HuH-7 (cell line): ENCODE results near the gene BAZ2A.

Experiments used
- DNase-seq: peaks from one replicate; pipeline ENCODE4 v3.0.0; 2011; ENCODE audit warnings: low spot score

BAZ2A gene

DNA sequence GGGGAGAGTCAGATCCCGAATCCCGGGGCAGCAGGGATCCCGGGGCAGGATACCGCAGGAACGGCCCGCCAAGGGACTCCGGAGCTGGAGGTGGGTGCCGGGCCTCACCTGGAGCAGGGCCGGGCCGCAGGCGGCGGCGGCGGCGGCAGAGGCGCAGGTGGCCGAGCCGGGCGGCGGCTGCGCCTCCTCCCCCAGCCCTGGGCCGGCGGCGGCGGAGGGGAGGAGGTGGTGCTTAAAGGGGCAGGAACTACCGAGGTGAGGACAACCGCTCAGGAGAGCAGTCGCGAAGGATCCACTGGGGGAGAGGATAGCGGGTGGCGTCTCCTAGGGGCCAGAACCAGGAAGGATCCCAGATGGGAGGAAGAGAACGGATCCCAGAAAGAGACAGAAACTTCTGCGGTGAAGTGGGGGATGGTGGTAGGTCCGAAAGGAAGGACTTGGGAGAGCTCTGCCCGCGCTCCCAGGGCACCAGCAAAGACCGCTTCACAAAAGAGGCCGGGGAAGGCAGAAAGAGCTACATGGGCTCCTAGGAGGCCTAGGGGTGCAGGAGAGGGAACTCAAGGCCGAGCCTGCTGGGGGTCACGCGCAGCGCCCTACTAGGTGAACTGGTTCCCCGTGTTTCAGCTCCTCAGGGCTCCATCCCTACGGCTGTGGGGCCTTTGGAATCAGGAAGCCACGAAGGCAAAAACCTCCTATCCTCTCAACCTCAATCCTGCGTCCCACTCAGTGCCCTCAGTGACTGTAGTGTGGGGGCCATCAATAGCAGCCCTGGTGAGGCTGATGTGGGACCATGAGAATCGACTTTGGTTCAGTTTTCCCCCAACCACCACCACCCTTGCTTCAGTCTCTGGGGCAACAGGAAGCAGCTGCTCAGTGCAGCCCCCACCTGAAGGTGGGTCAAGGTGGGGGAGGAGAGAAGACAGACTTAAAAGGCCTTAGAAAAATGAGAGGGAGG is 5.0 kb upstream of the BAZ2A start:
- peak; percentile 88 for DNase-seq

DNA sequence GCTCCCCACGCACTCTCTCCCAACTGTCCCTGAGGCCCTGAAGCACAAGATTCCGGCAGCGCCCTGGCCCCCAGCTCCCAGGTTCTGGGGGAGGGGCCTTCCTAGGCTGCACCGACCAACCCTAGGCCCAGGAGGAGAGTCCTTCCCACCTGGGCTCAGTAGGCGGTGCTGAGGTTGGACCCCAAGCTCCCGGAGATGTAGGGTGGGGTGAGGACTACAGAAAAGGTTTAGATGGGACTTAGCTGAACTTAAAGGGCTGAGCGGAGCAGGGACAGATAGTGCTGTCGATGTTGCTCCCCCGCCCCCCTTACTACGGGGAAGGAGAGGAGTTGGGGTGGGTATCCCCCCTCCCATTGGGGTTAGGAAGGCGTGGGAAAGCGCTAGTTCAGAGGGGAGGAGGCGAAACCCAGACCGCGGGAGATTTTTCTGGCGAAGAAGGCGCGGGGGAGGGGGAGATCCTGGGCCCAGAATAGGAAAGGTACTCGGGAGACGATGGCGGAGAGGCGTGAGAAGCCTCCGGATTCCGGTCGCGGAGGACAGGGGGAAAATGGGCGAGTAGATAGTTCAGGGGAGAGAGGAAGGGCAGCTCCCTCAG is 4.2 kb upstream of the BAZ2A start:
- DNase-seq, result peak; percentile 78

DNA sequence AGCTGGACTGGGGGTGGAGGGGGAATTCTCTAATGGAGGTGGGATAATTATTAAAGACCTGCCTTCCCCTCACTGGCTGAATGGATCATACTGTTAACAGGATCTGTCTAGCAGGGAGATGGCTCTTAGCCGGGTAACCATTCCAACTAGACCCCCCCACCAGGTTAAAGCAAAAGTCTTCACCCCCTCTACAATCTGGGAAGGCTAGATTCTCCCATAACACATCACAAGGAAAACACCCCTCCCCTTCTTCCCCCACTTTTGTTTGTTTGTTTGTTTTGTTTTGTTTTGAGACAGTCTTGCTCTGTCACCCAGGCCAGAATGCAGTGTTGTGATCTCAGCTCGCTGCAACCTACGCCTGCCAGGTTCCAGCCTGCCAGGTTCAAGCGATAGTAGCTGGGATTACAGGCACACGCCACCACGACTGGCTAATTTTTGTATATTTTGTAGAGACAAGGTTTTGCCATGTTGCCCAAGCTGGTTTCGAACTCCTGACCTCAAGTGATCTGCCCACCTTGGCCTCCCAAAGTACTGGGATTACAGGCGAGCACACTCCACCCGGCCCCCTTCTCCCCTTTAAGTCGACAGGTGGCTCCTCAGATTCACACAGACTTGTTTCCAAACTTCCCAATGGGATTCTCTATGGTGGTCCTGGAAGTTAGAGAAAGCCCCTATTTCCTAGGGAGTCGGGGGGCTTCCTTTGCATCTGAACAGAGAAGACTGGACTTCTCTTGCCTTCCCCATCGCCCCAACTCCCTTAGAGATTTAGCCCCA is 3.5 kb upstream of the BAZ2A start:
- DNase-seq, result no peak

DNA sequence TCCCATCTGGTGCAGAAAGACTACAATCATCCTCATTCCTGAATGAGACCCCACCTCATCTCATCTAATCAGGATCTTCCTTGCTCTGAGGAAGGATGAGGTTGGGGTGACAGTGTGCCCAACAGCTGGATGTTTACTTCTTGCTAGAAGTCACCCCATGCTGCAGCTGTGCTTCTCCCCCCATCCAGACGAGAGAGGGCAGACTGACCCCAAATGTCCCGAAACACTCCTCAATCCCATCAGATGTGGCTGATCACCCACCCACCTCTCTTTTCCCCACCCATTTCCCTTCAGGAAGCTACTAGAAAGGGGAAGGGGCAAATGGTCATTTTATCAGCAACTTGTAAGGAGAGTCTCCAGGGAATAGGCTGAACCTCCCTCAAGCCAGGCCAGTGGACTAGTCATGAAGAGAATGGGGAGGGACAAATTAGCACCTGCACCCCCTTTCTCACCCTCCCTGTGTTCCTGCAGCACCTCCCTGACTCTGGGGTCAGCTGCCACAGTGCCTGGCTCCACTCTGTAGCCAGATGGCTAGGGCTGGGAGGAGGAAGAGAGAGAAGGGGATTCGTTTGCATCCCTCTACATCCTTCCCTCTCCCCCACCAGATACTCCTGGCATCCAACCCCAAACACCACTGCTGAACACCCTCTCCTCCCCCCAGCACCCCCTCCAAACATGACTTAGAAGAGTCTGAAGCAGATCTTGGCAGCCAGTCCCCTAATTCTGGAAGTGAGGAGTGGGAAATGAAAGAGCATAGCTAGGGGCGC is 2.8 kb upstream of the BAZ2A start:
- DNase-seq, result no peak

DNA sequence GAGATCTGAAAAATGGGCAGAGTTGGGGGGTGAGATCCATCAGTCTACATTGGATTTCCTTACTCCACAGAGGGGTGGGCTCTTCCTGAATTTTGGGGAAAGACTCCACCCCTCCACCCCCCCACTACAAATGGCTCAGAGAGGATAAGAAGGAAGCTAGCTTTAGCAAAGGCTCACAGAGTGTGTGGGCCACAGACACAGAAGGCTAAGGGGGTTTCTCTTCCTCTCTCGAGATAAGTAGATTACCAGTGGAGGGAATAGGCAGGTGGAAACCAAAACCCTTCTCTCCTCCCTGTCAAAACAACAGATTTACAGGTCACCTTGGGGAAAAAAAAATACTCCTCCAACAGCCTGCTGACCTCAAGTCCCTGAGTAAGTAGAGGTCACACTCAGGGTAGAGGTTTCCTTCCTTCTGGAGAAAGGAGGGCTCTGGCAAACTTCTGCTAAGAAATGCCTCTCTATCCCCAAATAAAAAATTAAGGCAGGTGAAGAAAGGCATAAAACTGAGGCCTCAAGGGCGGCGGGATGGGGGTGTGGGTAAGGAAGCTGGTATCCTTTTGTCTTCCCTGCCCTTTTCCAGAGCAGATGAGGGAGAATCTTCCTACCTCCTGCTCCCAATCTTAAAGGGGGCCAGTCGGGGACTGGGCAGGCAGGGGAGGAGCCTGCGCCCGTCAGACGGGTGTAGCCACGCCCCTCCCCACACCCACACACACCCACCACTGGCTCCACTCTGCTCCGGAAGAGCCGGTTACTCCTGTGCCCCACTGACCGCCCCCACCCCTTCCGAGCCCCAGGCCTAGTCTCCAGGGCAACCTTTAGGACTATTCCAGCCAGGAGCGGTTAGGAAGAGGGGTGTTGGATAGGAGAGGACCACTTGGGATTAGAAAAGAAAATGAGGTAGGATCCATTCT is 1.9 kb upstream of the BAZ2A start:
- DNase-seq, result peak; percentile 74

DNA sequence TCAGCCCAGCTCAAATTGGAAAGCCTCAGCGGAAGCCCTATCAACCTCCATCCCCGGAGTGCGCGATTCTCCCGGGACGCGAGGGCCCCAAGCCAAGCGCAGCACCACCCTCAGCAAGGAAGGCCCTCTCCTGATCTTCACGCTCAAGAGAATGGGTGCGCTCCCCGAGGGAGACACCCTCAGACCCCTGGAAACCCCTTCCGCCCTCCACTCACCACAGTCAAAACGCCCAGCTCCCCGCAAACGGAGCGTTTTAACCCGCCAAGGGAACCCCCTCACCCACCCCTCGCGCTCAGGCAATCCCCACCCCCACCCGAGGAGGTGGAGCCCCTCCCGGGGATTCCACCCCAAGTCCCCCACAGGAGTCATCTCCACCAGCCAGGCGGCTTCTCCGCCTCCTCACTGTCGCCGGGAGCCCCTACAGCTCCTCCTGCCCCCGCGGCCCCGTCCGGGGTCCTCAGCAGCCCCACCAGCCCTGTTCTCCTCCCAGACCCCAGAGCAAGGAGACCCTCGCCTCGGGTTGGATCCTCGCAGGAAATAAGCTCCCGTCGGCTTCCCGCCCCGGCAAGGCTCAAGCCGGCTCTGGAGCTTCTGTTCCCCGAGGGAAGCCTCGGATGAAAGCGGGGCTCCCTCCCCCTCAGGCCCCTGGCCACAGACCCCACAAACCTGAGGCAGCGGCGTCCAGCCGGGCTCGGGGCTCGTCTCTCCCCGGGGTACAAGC is 507 bp downstream of the BAZ2A start:
- DNase-seq, result no peak

DNA sequence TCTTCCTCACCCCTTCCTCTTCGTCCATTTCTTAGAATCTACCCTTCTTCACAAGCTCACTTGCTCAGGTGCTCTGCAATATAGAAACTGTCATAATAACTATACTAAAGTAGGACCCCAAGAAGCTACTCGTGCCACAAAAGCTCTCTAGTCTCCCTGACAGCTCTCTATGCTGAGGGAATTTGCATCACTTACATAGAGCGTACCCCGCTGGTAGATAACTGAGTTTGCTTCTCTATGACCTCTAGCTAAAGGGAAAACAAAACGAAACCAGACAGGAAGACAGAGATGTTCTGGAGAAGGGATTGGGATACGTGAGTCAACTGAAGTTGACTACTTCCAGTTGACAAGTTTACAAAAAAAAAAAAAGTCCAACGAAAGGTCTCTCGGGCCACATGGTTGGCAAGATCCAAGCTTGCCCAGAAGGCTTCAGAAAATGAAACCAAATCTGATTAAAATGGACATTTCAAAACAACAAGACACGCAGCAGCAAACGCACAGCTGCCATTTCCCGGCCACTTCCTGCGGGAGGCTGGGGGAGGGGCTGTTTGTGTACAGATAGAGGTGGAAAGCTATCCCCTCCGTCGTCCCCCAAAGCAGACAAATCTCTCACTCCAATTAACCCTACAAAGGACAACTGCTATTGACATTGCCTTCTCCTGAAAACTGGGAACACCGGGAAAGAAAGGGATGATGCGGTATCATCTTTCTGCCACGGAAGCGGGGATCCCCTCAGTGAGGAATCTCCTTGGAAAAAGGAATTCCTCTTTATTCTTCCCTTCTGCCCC is 1.3 kb downstream of the BAZ2A start:
- DNase-seq, result no peak

DNA sequence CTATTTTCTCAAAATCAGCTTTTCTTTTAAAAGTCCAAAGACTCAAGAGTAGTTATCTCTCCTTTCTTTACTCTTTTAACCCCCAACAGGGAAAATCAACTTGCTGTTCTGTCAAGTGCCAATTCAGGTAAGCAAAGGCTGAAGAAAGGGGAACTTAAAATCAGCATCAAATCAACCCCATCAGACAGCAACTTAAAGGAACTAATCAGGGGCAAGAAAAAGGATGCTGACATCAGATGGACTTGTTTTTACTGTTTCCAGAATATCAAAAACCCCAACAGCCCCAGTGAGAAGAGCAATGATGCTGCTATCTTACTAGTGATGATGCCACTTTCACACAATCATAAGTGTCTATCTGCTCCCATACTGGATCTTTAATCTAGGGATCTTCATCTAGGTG is 3.4 kb downstream of the BAZ2A start:
- no peak for DNase-seq

DNA sequence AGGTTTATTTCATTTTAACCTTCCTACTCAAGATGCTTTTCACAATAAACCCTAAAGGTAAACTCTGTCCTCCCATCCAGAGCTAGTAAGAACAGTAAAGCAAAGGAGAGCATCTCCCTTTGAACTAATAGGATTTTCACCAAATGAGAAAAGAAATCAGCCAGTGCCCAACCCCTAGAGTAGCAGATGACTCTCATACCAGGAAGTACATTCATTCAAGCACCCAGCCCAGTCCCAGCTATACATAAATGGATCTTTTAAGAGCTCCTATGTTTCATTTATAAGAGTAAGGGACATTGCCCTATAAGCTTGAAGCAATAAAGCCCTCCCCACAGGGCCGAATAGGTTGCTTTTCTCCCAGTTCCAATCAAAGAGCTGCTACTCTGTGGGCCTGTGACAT is 7.6 kb downstream of the BAZ2A start:
- no peak for DNase-seq

DNA sequence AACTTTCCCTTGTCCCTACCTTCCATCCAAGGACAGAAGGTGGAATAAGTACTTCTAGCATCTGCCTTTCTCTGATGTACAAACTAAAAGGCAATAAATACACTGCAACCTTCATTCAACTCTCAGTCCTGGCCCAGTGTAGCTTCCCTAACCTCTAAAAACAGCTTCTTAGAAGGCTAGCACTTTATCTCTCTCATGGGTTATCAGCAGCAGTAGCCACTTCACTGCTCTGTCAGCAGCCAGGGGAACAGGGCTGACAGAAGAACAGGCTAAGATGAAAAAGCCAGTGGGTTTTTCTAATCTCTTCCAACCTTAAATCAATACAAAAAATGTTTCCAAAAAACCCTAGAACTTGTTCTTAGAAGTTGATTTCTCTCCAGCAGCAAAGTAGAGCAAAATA is 13.2 kb downstream of the BAZ2A start:
- DNase-seq, result no peak

DNA sequence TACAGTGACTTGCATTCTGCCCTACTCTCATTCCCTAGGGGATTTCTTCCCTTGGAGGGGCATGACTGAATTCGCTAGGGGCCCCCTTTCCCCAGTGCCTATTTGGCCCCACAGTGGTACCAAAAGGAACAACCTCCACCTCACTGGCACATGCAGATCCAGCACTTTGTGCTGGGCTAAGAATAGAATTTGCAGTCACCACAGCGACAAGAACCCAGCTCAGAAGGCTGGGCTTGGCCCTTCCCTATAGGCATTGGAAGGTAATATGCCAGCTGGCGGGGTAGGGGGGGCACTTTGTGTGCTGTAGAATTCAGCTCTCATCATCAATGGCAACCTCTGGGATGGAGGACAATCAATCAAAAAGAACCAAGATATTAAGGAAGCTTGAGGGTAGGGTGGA is 13.9 kb downstream of the BAZ2A start:
- DNase-seq, result no peak

DNA sequence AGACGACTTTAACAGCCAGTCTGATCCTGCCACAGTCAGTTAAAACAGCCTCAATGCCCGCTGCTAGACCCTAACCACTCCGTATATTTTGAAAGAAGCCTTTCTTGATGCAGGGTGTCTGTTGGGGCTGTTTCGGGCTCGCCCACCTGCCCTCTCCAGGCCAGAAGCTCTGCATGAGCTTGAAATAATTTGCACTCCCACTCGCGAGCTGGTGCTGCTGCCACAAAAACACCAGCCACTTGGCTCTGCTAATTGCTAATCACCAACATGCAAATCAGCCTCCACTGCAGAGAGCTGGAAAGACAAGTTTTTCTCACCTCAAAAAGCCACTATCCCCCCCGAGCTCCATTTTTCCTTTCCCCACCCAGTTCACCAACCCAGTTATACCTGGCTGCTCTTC is 15.5 kb downstream of the BAZ2A start:
- no peak for DNase-seq

DNA sequence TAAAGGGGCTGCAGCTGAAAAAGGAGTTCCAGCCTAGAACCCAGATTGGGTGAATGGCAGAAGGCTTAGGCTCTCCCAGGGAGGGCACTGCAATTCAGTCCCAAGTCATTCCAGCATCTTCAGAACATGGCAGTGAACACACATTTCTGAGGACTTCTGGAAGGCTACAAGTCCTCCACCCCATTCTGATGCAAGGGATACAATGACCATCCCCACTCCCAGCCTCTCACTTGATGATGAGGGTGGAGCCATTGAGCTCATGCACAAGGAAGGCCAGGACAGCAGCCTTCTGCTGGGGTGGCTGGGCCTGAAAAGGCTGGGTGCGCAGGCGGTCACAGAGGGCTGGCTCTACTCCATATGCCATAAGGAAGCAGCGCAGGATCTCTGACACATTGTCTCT is 25.8 kb downstream of the BAZ2A start:
- no peak for DNase-seq

DNA sequence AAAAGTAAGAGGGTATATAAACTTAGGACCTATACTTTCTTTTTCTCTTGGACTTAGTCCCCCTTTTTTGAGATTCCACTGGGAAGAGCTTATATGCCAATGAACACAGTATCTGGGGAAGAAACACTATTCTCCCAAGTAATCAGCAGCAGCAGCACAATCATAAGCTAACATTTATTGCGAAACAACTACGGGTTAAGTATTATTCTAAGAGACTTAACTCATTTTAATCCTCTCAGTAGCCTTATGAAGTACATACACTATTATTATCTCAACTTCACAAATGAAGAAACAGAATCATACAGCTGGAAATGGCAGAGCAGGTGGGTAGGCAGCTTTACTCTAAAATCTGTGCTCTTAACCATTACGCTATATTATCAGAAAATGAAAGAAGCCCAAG is 27.9 kb downstream of the BAZ2A start:
- DNase-seq, result no peak

DNA sequence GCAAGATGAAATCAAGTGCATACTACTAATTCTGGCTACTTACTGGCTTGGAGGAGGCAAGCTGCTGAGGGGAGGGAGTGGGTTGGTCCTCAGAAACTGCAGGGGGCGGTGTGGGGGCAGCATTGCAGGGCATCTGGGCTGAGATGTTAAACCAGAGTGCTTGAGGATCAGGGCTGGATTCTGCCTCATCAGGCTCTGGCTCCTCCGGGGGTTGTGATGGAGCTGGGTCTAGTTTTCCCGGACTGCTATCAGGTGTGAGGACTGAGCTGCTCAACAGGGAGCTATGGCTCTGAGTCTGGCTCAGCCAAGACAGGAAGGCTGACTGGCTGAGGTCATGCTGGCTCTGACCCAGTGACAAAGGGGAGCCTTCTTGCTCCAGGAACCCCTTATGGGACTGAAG is 28.6 kb downstream of the BAZ2A start:
- peak; percentile 45 for DNase-seq

DNA sequence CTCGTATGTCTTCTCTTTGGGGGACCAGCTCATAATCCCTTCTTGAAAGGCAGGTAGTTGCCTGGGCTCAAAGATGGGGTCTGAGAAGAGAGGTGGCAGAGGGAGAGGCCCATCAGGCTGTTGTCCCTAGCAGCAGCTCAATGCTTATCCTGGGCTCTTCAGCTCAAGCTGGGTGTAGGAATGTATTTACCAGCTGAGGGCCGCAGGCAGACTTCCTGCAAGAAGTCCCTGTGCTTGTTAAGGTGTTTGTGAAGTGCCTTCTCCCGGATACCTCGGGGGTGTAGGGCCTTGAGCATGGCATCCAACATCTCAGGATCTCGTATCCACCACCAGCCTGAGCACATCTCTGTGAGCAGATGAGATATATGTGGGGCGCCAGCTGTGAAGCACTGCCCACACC is 29.4 kb downstream of the BAZ2A start:
- DNase-seq, result no peak

DNA sequence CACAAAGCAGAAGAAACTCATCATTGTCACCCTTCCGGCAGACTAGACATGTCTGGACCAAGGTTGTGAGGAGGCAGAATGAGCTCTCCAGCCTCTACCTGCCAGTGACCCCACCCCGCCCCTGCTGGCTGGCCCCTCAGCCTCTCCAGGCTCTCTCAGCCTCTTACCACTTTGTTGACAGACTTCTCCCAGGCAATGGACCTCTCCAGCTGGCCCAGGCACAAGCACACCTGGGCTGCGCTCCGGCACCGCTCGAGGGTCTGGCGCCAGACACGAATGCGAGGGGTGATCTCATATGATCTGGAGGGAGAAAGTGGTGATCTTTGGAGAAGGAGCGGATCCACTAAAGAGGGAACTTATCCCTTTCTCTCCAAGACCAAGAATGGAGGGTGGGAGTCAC is 30.3 kb downstream of the BAZ2A start:
- DNase-seq, result no peak

DNA sequence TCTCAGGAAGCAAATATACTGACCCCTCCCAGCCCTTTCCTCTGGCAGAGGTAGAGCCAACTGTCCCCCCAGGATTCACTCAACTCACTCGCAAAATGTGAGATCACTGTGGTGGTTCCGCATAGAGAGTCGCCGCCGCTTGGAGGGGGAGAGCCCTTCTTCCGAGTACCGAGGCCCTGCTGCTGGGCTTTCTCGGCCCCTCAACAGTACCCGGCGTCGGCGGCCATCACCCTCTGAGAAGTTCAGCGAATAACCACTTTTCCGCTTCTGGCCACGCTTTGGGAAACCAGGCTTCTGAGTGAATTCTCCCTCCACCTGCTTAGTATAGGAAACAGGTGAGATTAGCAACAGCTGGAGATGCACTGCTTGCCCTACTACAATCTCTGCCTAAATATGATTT is 31.1 kb downstream of the BAZ2A start:
- DNase-seq, result no peak

DNA sequence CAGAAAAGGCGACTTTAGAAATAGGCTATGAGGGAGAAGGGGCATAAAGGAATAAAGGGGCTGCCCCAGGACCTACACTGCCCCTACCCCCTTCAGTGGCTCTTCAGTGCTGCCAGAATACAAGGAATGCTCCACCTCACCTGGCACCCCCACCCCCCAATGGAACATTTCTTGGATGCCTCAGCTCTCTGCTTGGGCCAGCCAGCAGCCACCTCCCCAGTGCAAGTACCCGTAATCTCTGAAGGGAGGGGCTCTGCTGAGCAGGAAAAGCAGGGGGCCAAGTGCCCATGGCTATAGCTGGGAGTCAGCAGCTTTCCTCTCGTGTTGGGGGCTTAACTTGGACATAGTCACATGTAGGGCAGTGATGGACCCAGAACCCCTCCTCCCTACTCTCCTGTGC is 33.3 kb downstream of the BAZ2A start:
- no peak for DNase-seq
